Measurements from ENCODE around the gene TMEM232.
"Not testable (repeated sequence)": the region's sequence is repeated elsewhere in the genome, so short reads cannot be mapped to it uniquely, and the experiment has no call there.

The TMEM232 gene

GRCh38 chr5:110716247-110717245, 9.9 kb downstream of the TMEM232 start:
- DNase-seq = peak in 12 of 42 donors; percentile 5 to 57 (median 28)
- intact Hi-C loops (cut with DNase I) = no loop called here

- intact Hi-C loops (cut with DNase I) = no loop called here
- peak in 5 of 42 donors; percentile 7 to 38 (median 17) for DNase-seq
Observed at GRCh38 chr5:110707260-110707844, 19.1 kb downstream of the TMEM232 start.

- intact Hi-C loops (cut with DNase I) = no loop called here
- no peak for DNase-seq
Observed at GRCh38 chr5:110705349-110705748, 21.1 kb downstream of the TMEM232 start.

- no peak for DNase-seq
- intact Hi-C loops (cut with DNase I) = no loop called here
Observed at GRCh38 chr5:110703481-110703880, 23.0 kb downstream of the TMEM232 start.

- no peak for DNase-seq
- intact Hi-C loops (cut with DNase I) = no loop called here
Observed at GRCh38 chr5:110702704-110703103, 23.8 kb downstream of the TMEM232 start.

GRCh38 chr5:110702300-110702699, 24.2 kb downstream of the TMEM232 start:
- intact Hi-C loops (cut with DNase I) = no loop called here

GRCh38 chr5:110692669-110693068, 33.8 kb downstream of the TMEM232 start:
- intact Hi-C loops (cut with DNase I); DNase-seq: not testable (repeated sequence)

More at GRCh38 chr5:110702300-110702699, 24.2 kb downstream of the TMEM232 start:
- no peak for DNase-seq

GRCh38 chr5:110690587-110690986, 35.9 kb downstream of the TMEM232 start:
- DNase-seq; intact Hi-C loops (cut with DNase I): not testable (repeated sequence)

- intact Hi-C loops (cut with DNase I) = no loop called here
- no peak for DNase-seq
Observed at GRCh38 chr5:110687485-110687884, 39.0 kb downstream of the TMEM232 start.

GRCh38 chr5:110686270-110686669, 40.2 kb downstream of the TMEM232 start:
- DNase-seq = no peak
- intact Hi-C loops (cut with DNase I) = no loop called here

GRCh38 chr5:110681953-110682352, 44.5 kb downstream of the TMEM232 start:
- DNase-seq = no peak
- intact Hi-C loops (cut with DNase I) = no loop called here

- intact Hi-C loops (cut with DNase I) = no loop called here
- no peak for DNase-seq
Observed at GRCh38 chr5:110681109-110681508, 45.4 kb downstream of the TMEM232 start.

- DNase-seq; intact Hi-C loops (cut with DNase I): not testable (repeated sequence)
Observed at GRCh38 chr5:110676554-110676953, 49.9 kb downstream of the TMEM232 start.

- intact Hi-C loops (cut with DNase I) = no loop called here
- no peak for DNase-seq
Observed at GRCh38 chr5:110665184-110665726, 61.2 kb downstream of the TMEM232 start.

- intact Hi-C loops (cut with DNase I) = no loop called here
- DNase-seq = no peak
Observed at GRCh38 chr5:110663525-110663924, 62.9 kb downstream of the TMEM232 start.

GRCh38 chr5:110658006-110658405, 68.5 kb downstream of the TMEM232 start:
- no peak for DNase-seq
- intact Hi-C loops (cut with DNase I) = no loop called here

- intact Hi-C loops (cut with DNase I) = no loop called here
- DNase-seq = peak in 2 of 42 donors; percentile 12 to 17
Observed at GRCh38 chr5:110653231-110653970, 73.1 kb downstream of the TMEM232 start.

GRCh38 chr5:110651507-110651906, 75.0 kb downstream of the TMEM232 start:
- DNase-seq = no peak
- intact Hi-C loops (cut with DNase I) = no loop called here

GRCh38 chr5:110644357-110644756, 82.1 kb downstream of the TMEM232 start:
- intact Hi-C loops (cut with DNase I) = no loop called here

More at GRCh38 chr5:110644357-110644756, 82.1 kb downstream of the TMEM232 start:
- no peak for DNase-seq
